Measurements from ENCODE around the gene EFL1. TPM values are rescaled to one million over a fixed set of nuclear protein-coding genes. Genes with fewer than 3 reads are reported as not detected.
A peak's percentile ranks its signal among the peaks of the same experiment; 100 is the strongest.

Gene EFL1
- total RNA-seq, 2 donors from 2014 or later = 27.4 to 38.9 TPM

DNA sequence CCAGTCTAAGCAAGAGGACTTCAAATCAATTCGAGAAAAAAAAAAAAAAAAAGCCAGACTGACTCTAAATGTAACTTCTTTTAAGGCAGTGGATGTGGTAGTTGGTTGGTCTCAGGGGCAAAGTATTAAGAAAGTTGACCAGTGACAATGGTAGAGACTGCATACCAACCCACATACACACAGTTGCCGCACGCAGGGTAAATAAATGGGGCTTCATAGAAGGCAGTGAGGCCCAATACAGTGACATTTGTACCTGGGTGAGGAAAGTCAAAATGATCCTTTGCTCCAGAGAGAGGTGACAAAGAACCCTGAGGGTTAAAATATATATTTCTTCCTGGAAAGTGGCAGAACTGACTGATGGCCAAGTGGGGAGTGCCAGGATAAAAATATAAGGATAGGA lies 116.0 kb downstream of the EFL1 start:
- no peaks in the 10 kb centered on the region for H3K4me1 ChIP-seq
- DNase-seq = no peak
- no peak overlapping the region for H3K27ac ChIP-seq
- H3K36me3 ChIP-seq = no peaks in the 10 kb centered on the region
- TF ChIP-seq, protein P1, sequence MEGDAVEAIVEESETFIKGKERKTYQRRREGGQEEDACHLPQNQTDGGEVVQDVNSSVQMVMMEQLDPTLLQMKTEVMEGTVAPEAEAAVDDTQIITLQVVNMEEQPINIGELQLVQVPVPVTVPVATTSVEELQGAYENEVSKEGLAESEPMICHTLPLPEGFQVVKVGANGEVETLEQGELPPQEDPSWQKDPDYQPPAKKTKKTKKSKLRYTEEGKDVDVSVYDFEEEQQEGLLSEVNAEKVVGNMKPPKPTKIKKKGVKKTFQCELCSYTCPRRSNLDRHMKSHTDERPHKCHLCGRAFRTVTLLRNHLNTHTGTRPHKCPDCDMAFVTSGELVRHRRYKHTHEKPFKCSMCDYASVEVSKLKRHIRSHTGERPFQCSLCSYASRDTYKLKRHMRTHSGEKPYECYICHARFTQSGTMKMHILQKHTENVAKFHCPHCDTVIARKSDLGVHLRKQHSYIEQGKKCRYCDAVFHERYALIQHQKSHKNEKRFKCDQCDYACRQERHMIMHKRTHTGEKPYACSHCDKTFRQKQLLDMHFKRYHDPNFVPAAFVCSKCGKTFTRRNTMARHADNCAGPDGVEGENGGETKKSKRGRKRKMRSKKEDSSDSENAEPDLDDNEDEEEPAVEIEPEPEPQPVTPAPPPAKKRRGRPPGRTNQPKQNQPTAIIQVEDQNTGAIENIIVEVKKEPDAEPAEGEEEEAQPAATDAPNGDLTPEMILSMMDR (IDR thresholded peaks at IDR 0.05) = no peak
- H3K4me3 ChIP-seq = no peak overlapping the region
- intact Hi-C loops (cut with DNase I) = no loop called here
- no peaks in the 10 kb centered on the region for H3K9me3 ChIP-seq
- no peaks in the 10 kb centered on the region for H3K27me3 ChIP-seq
- no peak overlapping the region for H3K9ac ChIP-seq (ENCODE audit: low read depth in 2 of 2, low read length in 2 of 2)

DNA sequence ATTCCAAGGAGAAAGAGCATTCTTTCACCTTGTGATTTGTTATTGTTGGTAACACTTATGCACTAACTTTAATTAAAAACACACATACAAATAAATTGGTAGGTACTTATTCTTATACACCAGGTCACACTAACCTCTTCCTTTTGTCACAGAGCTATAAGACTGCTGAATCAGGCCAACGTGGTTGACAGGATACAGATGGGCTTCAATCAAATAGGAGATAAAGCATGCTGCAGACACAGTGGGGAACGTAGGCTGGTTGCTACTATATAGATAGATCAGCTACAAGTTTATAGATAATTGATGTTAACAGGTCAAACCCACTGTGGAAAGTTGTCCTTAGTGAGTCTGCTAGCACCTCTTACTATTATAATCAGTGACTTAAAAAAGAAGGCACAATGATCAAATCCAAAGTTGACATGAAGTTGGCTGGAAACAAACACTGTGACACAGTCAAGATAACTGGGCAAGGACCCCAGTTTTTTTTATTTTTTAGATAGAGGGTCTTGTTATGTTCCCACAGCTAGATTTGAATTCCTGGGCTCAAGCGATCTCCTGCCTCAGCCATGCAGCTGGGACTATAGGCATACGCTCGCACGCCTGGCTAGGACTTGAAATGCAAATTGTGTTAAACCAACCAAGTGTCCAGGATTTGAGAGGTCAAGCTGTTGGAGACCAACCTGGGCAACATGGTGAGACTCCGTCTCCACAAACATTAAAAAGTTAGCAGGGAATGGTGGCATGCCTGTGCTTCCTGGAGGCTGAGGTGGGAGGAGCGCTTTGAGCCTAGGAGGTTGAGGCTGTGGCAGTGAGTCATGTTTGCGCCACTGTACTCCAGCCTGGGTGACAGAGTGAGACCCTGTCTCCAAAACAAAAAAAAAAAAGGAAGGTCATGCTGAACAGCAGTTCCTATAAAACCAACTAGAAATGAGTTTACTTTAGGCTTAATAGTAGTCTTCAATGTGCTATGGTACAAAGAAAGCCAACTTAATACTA lies 118.8 kb downstream of the EFL1 start:
- no peaks in the 10 kb centered on the region for H3K4me1 ChIP-seq
- no peaks in the 10 kb centered on the region for H3K36me3 ChIP-seq
- no peaks in the 10 kb centered on the region for H3K27me3 ChIP-seq
- DNase-seq = no peak
- H3K9me3 ChIP-seq = no peaks in the 10 kb centered on the region
- H3K4me3 ChIP-seq = no peak overlapping the region
- TF ChIP-seq, protein P1 (IDR thresholded peaks at IDR 0.05) = no peak
- H3K27ac ChIP-seq = no peak overlapping the region
- H3K9ac ChIP-seq (ENCODE audit: low read depth in 2 of 2, low read length in 2 of 2) = no peak overlapping the region
- intact Hi-C loops (cut with DNase I) = no loop called here

DNA sequence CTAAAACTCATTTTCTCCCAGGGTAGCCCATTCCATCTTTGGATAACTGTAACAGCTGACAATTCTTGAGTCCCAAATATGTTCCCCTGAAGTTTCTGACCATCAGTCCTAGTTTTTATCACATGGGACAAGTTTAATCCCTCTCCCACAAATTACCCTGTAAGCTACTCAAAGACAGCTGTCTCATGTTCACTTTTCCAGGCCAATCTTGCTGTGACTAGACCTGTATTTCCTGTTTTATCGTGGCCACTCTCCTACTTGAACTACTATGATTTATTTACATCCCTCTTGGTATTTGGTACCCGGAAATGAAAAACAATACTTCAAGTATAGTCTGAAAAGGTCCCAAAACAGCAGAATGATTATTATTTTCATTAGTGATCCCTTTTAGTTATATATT lies 121.6 kb downstream of the EFL1 start:
- DNase-seq = no peak
- Histone ChIP-seq H3K9me3 (no peaks in the 10 kb centered on the region), H3K9ac (ENCODE audit: low read depth in 2 of 2, low read length in 2 of 2) (no peak overlapping the region), H3K27me3 (no peaks in the 10 kb centered on the region), H3K4me3 (no peak overlapping the region), H3K27ac (no peak overlapping the region), H3K36me3 (no peaks in the 10 kb centered on the region), H3K4me1 (no peaks in the 10 kb centered on the region)
- TF ChIP-seq, protein P1 (IDR thresholded peaks at IDR 0.05) = no peak
- intact Hi-C loops (cut with DNase I) = no loop called here

DNA sequence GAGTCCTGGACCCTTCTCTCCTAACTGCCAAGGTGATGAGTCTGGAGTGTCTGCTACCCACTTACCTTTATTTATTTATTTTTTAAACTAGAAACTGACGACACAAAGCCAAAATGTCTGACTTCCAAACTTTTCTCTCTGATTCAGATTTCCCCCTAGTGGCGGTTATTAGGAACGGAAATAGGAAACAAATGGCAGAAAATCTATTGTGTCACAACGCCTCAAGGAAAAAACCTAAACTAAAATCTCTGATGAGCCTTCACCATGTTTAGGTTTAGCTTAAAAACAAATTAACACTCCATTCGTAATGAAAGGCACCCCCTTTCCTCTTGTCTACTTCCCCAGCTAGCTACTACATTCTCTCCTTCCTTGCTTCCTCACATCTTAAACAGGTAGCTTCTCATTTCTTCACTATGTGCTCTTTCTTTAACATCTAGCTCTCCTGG lies 122.7 kb downstream of the EFL1 start:
- DNase-seq = no peak

DNA sequence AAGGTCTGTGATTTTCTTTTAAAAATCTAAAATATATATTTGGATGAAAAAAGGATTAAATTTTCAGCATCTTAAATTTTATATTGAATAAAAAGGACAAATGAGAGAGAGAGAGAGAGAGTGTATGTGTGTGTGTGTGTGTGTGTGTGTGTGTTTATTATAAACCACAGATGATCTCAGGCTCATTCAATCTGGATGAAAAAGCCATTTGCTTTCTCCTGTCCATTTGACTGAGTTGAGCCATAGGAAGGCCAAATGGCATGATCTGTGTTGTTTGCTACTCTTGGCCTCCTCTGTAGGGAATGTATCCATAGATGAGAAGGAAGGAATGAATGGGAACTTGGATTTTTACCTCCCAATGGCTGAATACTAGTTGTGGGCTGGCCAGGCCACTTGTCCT lies 124.2 kb downstream of the EFL1 start:
- Histone ChIP-seq H3K27me3 (no peaks in the 10 kb centered on the region), H3K36me3 (no peaks in the 10 kb centered on the region)
- intact Hi-C loops (cut with DNase I) = no loop called here

More for the DNA sequence above, 122.7 kb downstream of the EFL1 start:
- TF ChIP-seq, protein P1 (IDR thresholded peaks at IDR 0.05) = peak; percentile 62
- Histone ChIP-seq H3K36me3 (no peaks in the 10 kb centered on the region), H3K9ac (ENCODE audit: low read depth in 2 of 2, low read length in 2 of 2) (no peak overlapping the region), H3K4me1 (no peaks in the 10 kb centered on the region), H3K9me3 (no peaks in the 10 kb centered on the region), H3K4me3 (no peak overlapping the region), H3K27ac (no peak overlapping the region), H3K27me3 (no peaks in the 10 kb centered on the region)
- intact Hi-C loops (cut with DNase I) = no loop called here

More for the DNA sequence above, 124.2 kb downstream of the EFL1 start:
- Histone ChIP-seq H3K9me3 (no peaks in the 10 kb centered on the region), H3K9ac (ENCODE audit: low read depth in 2 of 2, low read length in 2 of 2) (no peak overlapping the region), H3K27ac (no peak overlapping the region), H3K4me1 (no peaks in the 10 kb centered on the region), H3K4me3 (no peak overlapping the region)
- TF ChIP-seq, protein P1 (IDR thresholded peaks at IDR 0.05) = no peak
- no peak for DNase-seq

All from colonic mucosa (tissue), 4 donors.